Right renal cortex interstitium (tissue), 3 donors: Measurements from ENCODE around the gene NCR2. TPM values are rescaled to one million over a fixed set of nuclear protein-coding genes. Genes with fewer than 3 reads are reported as not detected.

ENCODE experiments used
- DNase-seq, 3 donors: peaks; one replicate each; pipeline ENCODE4 v3.0.0-alpha.2; 2013; ENCODE audit warnings: low read depth in 3 of 3, low spot score in 2 of 3
- polyA plus RNA-seq, 3 donors: library from polyadenylated mRNA; unstranded; fragments of 120-200 nt; gene quantifications; one replicate each; pipeline ENCODE4 v1.2.1, GENCODE V29; 2013; ENCODE audit not compliant: insufficient read length in 3 of 3

The NCR2 gene
- polyA plus RNA-seq, 3 donors = not detected

GRCh38 chr6:41327177-41327576 is 8.2 kb upstream of the NCR2 start:
- no peak for DNase-seq

- DNase-seq = no peak
These were observed 3.8 kb upstream of the NCR2 start for GRCh38 chr6:41331401-41332150.

GRCh38 chr6:41332241-41332640 is 3.2 kb upstream of the NCR2 start:
- no peak for DNase-seq

GRCh38 chr6:41332842-41333736 is 2.3 kb upstream of the NCR2 start:
- DNase-seq = no peak

- no peak for DNase-seq
These were observed 847 bp upstream of the NCR2 start for GRCh38 chr6:41334482-41335040.

- DNase-seq = no peak
These were observed 535 bp downstream of the NCR2 start for GRCh38 chr6:41335943-41336342.

GRCh38 chr6:41336824-41337223 is 1.4 kb downstream of the NCR2 start:
- DNase-seq = no peak

- no peak for DNase-seq
These were observed 2.3 kb downstream of the NCR2 start for GRCh38 chr6:41337709-41338108.

GRCh38 chr6:41338659-41339058 is 3.3 kb downstream of the NCR2 start:
- DNase-seq = no peak

- no peak for DNase-seq
These were observed 6.2 kb downstream of the NCR2 start for GRCh38 chr6:41341580-41341979.

GRCh38 chr6:41342241-41342640 is 6.8 kb downstream of the NCR2 start:
- DNase-seq = no peak

- DNase-seq = no peak
These were observed 8.3 kb downstream of the NCR2 start for GRCh38 chr6:41343641-41344187.

- DNase-seq = no peak
These were observed 9.5 kb downstream of the NCR2 start for GRCh38 chr6:41344876-41345275.

- DNase-seq = no peak
These were observed 10.5 kb downstream of the NCR2 start for GRCh38 chr6:41345901-41346300.

GRCh38 chr6:41346441-41346840 is 11.0 kb downstream of the NCR2 start:
- no peak for DNase-seq

- DNase-seq = no peak
These were observed 12.1 kb downstream of the NCR2 start for GRCh38 chr6:41347378-41348050.

GRCh38 chr6:41348934-41349333 is 13.5 kb downstream of the NCR2 start:
- no peak for DNase-seq

GRCh38 chr6:41352396-41352795 is 17.0 kb downstream of the NCR2 start:
- no peak for DNase-seq

GRCh38 chr6:41352907-41353306 is 17.5 kb downstream of the NCR2 start:
- no peak for DNase-seq

GRCh38 chr6:41353333-41353732 is 17.9 kb downstream of the NCR2 start:
- no peak for DNase-seq

- DNase-seq = no peak
These were observed 20.5 kb downstream of the NCR2 start for GRCh38 chr6:41355952-41356351.
